Activated CD4-positive, alpha-beta T cell treated with anti-CD3 and anti-CD28 coated beads, Interleukin-2, Interleukin-6, amounts not matched to agents 100 ng/mL and 50 ng/mL, durations not matched to agents 16 hours and 8 hours (primary cell): ENCODE results near the gene PDGFA.

ENCODE experiments used
- DNase-seq: peaks from one replicate; pipeline ENCODE4 v3.0.0-alpha.2; 2020

Gene PDGFA

DNA sequence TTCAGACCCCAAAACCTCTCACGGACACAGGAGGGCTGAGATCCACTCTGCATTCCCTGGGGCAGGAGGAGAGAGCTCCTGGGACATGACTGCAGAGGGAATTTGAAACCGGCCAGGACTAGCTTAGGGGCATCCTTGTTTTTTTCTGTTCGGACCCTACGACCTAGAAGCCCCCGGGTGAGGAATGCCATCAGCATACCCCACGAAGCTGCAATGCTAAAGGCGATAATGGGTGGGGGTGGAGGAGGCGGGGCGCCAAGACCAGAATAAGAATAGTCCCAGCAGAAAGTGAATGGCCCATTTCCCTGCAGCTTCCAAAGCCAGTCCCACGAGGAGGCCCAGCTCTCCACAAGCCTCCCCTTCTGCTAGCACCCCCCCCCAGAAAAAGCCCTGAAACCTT lies 4.0 kb downstream of the PDGFA start:
- no peak for DNase-seq

- peak; percentile 21 for DNase-seq
These were observed 4.7 kb downstream of the PDGFA start for GRCh38 chr7:514651-515598.

DNA sequence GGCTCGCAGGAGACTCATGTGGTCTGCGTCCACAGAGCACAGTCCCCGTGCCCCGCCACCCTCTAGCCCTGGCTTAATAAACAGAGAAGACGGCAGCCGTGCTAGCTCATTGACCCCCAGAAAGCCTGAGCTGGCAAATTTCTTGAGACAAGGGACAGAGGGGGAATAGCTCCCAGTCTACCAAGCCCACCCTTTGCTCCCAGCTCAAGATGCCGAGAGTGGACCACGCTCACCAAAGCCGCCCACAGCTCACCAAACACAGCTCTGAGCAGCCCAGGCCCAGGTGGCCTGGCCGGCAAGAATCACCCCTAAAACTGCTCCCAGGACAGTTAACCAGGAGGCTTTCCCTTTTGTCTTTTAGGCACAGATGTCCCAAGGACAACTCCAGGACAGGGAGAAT lies 5.4 kb downstream of the PDGFA start:
- no peak for DNase-seq

DNA sequence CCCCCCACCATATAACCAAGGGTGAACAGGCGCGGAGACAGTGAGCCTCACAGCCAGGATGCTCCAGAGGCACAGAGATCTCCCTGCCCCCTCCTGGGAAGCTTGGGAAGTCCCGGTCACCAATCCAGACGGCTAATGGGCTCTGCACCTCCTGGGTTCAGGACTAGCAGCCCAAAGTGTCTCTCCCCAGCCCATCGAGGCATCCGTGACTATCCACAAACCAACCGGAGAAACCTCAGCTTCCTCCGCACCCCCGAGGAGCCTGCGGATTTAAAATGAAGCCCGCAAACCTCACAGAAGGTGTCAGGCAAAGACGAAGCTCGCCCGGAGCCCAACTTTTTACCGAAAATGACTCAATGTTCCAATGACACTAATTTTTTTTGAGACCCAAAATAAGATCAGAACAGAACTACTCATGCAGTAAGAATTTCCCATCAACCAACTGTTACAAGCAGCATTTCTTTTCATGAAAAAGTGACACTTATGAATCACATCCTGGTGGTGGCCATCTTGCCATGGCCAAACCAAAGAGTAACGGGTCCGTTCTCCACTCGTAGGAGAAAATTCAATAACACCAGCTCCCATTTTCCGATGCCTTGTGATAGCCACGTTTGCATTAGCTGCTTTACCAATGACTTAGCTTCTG lies 6.0 kb downstream of the PDGFA start:
- DNase-seq = peak; percentile 20

DNA sequence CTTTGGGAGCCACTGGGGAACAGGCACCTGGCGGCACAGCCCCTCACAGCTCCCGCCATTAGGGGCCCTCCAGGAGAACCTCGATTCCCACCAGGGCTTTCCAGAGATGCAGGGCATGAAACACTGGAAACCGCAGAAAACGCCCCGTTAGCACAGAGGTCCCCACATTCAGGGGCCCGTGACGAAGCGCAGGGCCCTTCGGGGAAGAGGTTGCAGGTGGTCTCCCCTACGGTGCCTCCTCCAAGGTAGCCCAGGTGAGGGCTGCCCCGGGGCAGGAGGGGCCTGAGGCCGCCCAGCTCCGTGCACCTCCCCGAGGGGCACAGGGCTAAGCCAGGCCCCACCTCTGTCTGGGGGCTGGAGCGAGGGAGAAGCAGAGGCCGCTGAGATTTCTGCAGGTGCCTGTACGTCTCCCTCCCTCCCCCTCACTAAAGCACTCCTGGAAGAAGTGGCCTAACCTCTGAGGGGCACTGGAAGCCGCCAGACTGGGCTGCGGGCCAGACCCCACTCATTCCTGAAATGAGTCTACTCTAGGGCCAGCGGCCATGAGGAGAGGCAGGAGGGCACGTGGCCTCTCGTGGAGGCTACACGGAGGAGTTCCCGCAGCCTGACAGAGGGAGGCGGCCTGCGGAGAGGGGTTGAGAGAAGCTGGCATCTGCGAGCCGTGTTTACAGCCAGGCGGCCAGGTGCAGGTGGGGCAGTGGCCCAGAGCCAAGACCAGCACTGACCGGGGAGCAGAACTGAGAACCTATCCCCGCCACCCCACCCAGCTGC lies 6.9 kb downstream of the PDGFA start:
- DNase-seq = no peak

GRCh38 chr7:512146-512510 lies 7.5 kb downstream of the PDGFA start:
- DNase-seq = no peak

GRCh38 chr7:511476-512145 lies 8.0 kb downstream of the PDGFA start:
- DNase-seq = no peak

GRCh38 chr7:510782-511281 lies 8.8 kb downstream of the PDGFA start:
- no peak for DNase-seq

GRCh38 chr7:510131-510481 lies 9.5 kb downstream of the PDGFA start:
- no peak for DNase-seq

GRCh38 chr7:509426-510130 lies 10.1 kb downstream of the PDGFA start:
- no peak for DNase-seq

DNA sequence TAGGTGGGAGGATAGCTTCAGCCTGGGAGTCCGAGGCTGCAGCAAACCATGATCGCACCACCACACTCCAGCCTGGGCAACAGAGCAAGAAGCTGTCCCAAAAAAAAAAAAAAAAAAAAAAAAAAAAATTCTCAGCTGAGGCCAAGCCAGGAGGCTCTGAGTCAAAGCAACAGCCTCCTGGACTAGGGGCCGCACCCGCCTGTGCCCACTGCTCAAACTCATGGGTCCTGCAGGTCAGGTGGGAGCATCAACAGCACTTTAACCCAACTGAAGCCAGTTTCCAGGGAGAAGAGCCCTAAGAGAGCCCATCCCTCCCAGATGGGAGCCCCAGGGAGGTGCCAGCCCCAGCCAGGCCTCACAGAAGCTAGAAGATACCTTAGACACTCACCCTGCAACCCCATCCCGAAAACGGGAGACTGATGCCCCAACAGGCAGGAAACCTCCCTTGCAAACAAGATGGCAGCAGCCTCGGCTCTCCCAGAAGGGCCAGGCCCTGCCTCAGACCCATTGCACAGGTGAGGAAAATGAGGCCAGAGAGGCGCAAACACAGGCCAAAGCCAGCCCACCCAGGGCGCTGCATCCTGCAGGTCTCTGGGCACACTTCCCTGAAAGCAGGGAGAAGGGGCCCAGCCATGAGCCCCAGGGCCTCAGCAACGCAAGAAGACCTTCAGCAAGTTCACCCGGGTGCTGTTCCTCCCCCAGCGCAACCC lies 11.0 kb downstream of the PDGFA start:
- no peak for DNase-seq

- DNase-seq = no peak
These were observed 11.9 kb downstream of the PDGFA start for GRCh38 chr7:507623-508300.

- no peak for DNase-seq
These were observed 12.6 kb downstream of the PDGFA start for GRCh38 chr7:506921-507622.

DNA sequence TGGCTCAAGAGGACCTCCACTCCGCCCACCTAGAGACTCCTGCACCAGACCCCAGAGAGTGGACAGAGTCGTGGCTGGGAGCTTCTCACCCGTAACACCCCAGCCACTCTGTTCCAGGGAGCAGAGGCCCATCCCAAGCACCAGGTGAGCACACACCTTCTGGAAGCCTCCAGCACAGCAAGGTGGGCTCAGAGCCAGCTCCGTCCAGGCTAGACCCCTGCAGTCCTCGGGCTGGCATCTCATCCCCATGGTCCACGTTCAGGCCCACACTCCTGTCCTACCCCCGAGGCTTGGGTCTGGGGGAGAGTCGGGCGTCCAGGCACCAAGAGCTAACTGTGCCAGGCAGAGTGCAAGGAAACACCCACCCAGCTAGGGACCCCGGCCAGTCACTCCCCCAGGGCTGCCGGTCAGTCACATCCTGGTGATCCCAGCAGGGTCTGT lies 13.2 kb downstream of the PDGFA start:
- no peak for DNase-seq

- DNase-seq = no peak
These were observed 14.5 kb downstream of the PDGFA start for GRCh38 chr7:505171-505570.

DNA sequence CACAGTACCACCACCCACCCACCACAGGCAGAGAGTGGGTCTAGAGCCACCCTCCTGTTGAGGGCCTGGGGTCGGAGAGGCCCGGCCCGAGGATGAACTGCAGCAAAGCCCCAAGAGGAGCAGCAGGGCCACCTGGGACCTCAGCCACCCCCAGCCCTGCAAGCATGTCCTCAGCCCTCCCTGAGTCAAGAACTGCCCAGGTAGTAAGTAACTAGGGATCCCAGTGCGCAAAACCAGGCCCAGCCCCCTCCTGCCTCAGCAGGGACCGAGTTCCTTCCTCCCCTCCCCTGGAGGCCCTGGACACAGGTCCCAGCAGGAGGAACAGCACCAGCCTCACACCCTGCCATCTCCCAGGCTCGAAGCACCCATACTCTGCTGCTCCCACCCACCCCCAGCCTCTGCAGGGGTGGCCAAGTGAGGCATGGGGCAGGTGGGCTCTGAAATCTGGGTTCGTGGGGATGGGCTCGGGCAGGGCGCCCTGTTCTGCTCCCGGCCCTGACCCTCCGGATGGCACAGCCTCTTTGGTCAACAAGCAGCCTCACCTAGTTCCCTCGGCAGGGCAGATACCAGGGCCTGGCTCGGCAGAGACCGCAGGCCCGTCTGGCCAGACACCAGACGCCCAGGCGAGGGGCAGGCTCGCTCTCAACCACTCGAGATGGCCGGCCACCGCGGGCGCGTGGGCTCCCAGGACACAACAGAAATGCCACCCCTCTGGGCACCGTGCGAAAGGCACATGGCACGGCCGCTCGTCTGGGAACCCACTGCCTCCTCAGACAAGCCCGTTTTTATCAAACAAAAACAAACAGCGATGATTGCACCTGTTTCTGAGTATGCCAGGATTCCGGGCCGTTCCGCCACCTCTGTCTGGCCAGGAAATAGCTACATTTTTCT lies 15.2 kb downstream of the PDGFA start:
- no peak for DNase-seq

GRCh38 chr7:503575-504111 lies 16.0 kb downstream of the PDGFA start:
- DNase-seq = no peak

- no peak for DNase-seq
These were observed 17.4 kb downstream of the PDGFA start for GRCh38 chr7:502296-502695.

GRCh38 chr7:501526-501925 lies 18.1 kb downstream of the PDGFA start:
- DNase-seq = no peak
